LNCAP (cell line): ENCODE data around the gene PCSK2.

ENCODE experiments used
- TF ChIP-seq, protein P1 (sequence below): fragments of 450-650 bp; IDR thresholded peaks from 2 replicates; pipeline ENCODE4 v1.5.1; 2017; ENCODE audit warnings: mild to moderate bottlenecking

PCSK2 gene

GRCh38 chr20:17399303-17399985 is 172.6 kb downstream of the PCSK2 start:
- TF ChIP-seq, protein P1, sequence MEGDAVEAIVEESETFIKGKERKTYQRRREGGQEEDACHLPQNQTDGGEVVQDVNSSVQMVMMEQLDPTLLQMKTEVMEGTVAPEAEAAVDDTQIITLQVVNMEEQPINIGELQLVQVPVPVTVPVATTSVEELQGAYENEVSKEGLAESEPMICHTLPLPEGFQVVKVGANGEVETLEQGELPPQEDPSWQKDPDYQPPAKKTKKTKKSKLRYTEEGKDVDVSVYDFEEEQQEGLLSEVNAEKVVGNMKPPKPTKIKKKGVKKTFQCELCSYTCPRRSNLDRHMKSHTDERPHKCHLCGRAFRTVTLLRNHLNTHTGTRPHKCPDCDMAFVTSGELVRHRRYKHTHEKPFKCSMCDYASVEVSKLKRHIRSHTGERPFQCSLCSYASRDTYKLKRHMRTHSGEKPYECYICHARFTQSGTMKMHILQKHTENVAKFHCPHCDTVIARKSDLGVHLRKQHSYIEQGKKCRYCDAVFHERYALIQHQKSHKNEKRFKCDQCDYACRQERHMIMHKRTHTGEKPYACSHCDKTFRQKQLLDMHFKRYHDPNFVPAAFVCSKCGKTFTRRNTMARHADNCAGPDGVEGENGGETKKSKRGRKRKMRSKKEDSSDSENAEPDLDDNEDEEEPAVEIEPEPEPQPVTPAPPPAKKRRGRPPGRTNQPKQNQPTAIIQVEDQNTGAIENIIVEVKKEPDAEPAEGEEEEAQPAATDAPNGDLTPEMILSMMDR = no peak

DNA sequence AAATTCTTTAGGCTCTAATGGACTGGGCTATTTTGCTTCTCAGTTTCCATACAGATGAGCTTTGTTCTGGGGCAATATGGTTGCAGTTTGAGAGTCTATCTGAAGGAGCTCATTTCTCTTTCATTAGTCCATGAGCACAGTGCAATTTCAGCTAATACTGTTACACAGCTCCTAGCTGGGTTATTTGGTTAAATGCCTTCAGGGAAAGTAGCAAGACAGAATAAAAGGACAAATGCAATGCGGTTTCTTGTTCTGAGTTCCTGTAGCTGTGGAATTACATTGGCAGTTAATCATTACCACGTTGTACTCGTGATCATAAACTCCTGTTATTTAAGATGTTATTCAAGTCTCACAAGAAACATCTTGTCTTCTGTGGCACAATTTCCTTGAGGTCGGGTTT is 176.6 kb downstream of the PCSK2 start:
- TF ChIP-seq, protein P1 = no peak

GRCh38 chr20:17406051-17406590 is 179.3 kb downstream of the PCSK2 start:
- TF ChIP-seq, protein P1 = no peak

- TF ChIP-seq, protein P1 = no peak
These were observed 180.7 kb downstream of the PCSK2 start for GRCh38 chr20:17407550-17407949.

GRCh38 chr20:17417225-17417624 is 190.4 kb downstream of the PCSK2 start:
- TF ChIP-seq, protein P1 = no peak

GRCh38 chr20:17418737-17419136 is 191.9 kb downstream of the PCSK2 start:
- TF ChIP-seq, protein P1 = no peak

GRCh38 chr20:17419479-17420041 is 192.7 kb downstream of the PCSK2 start:
- TF ChIP-seq, protein P1 = no peak
